ENCODE data around the gene B3GNT5. TPM values are rescaled to one million over a fixed set of nuclear protein-coding genes. Genes with fewer than 3 reads are reported as not detected.

Gene B3GNT5
- total and polyA plus RNA-seq, 2 experiments from 2014 or later, result 22.7 to 39.6 TPM

DNA sequence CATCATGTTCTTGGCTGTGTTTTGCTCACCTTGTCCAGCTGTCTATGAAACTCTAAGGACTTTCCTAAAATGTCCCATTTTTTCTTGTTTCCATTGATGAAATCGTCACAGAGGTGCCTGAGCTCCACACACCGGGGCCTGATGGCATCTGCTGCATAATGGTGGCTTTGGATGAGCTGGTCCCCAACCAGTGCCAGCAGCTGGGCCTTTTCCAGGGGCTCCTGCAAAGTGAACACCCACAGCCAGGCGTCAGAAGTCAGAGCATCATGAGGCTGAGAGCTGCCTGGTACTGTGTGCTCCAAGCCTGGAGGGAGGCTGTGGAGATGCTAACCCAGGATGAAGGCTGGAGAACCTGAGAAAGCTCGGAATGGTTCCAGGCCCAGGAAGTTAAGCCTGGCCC lies 46.9 kb downstream of the B3GNT5 start:
- WGBS (ENCODE audit: low lambda C conversion rate, missing lambda C conversion rate), result 98% methylated on average over 4 of the region's 4 CpGs
- no peak for TF ChIP-seq EZH2phosphoT487 (IDR thresholded peaks at IDR 0.05; ENCODE audit: low read depth, severe bottlenecking, unreplicated experiment)
- TF ChIP-seq, protein P1, sequence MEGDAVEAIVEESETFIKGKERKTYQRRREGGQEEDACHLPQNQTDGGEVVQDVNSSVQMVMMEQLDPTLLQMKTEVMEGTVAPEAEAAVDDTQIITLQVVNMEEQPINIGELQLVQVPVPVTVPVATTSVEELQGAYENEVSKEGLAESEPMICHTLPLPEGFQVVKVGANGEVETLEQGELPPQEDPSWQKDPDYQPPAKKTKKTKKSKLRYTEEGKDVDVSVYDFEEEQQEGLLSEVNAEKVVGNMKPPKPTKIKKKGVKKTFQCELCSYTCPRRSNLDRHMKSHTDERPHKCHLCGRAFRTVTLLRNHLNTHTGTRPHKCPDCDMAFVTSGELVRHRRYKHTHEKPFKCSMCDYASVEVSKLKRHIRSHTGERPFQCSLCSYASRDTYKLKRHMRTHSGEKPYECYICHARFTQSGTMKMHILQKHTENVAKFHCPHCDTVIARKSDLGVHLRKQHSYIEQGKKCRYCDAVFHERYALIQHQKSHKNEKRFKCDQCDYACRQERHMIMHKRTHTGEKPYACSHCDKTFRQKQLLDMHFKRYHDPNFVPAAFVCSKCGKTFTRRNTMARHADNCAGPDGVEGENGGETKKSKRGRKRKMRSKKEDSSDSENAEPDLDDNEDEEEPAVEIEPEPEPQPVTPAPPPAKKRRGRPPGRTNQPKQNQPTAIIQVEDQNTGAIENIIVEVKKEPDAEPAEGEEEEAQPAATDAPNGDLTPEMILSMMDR (IDR thresholded peaks at IDR 0.05; ENCODE audit: poor library complexity), result no peak
- no peak for TF ChIP-seq EZH2 (IDR thresholded peaks at IDR 0.05; ENCODE audit: borderline replicate concordance)

DNA sequence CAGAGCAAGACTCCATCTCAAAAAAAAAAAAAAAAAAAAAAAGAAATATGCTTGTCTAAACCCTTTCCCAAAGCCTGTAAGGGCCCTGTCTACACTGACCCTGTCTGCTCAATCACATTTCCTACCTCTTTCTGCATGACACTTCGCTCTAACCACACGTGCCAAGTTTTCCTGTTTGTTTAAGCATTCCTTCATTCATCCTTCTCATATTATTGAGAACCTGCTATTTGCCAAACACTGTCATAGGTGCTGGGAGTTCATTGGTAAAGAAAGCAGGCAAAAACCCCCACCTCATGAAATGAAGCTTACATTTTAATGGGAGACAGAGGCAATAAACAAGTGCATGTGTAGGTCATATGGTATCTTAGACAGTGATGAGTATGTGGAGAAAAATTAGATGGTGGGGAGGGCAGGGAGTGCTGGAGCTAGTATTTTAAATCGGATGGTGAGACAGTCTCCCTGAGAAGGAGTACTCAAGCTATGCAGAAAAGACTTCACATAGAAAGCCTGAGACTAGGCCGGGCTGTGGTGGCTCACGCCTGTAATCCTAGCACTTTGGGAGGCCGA lies 48.0 kb downstream of the B3GNT5 start:
- no peaks in the 10 kb centered on the region for H3K9me2 ChIP-seq (replicated peaks; ENCODE audit: insufficient read depth)
- H3K27ac ChIP-seq, result no peak overlapping the region
- no peaks in the 10 kb centered on the region for H4K20me1 ChIP-seq (ENCODE audit: insufficient read depth, poor library complexity, severe bottlenecking)
- no peaks in the 10 kb centered on the region for H3K9me3 ChIP-seq (ENCODE audit: low read depth)
- no peak overlapping the region for H3K4me3 ChIP-seq
- H3K27me3 ChIP-seq, result no peaks in the 10 kb centered on the region
- H2AFZ ChIP-seq, result no peak overlapping the region
- WGBS (ENCODE audit: low lambda C conversion rate, missing lambda C conversion rate), result 87% methylated on average over 6 of the region's 6 CpGs
- H3K4me1 ChIP-seq (ENCODE audit: insufficient read depth), result no peaks in the 10 kb centered on the region
- no peaks in the 10 kb centered on the region for H3K79me2 ChIP-seq
- DNase-seq (ENCODE audit: low spot score), result no peak
- H3K4me2 ChIP-seq, result no peak overlapping the region
- TF ChIP-seq EZH2phosphoT487 (IDR thresholded peaks at IDR 0.05; ENCODE audit: low read depth, severe bottlenecking, unreplicated experiment), result no peak
- TF ChIP-seq EZH2 (IDR thresholded peaks at IDR 0.05; ENCODE audit: borderline replicate concordance), result no peak
- TF ChIP-seq, protein P1 (IDR thresholded peaks at IDR 0.05; ENCODE audit: poor library complexity), result no peak
- no peaks in the 10 kb centered on the region for H3K36me3 ChIP-seq (replicated peaks; ENCODE audit: insufficient read depth, low read depth)

More for the DNA sequence above, 46.9 kb downstream of the B3GNT5 start:
- Histone ChIP-seq H3K27me3 (no peaks in the 10 kb centered on the region), H4K20me1 (ENCODE audit: insufficient read depth, poor library complexity, severe bottlenecking) (no peaks in the 10 kb centered on the region), H3K4me3 (no peak overlapping the region), H3K27ac (no peak overlapping the region), H3K36me3 (replicated peaks; ENCODE audit: insufficient read depth, low read depth) (no peaks in the 10 kb centered on the region), H3K79me2 (no peaks in the 10 kb centered on the region), H3K4me1 (ENCODE audit: insufficient read depth) (no peaks in the 10 kb centered on the region), H3K9me3 (ENCODE audit: low read depth) (no peaks in the 10 kb centered on the region), H3K9me2 (replicated peaks; ENCODE audit: insufficient read depth) (no peaks in the 10 kb centered on the region), H3K4me2 (no peak overlapping the region), H2AFZ (no peak overlapping the region)
- no peak for DNase-seq (ENCODE audit: low spot score)

DNA sequence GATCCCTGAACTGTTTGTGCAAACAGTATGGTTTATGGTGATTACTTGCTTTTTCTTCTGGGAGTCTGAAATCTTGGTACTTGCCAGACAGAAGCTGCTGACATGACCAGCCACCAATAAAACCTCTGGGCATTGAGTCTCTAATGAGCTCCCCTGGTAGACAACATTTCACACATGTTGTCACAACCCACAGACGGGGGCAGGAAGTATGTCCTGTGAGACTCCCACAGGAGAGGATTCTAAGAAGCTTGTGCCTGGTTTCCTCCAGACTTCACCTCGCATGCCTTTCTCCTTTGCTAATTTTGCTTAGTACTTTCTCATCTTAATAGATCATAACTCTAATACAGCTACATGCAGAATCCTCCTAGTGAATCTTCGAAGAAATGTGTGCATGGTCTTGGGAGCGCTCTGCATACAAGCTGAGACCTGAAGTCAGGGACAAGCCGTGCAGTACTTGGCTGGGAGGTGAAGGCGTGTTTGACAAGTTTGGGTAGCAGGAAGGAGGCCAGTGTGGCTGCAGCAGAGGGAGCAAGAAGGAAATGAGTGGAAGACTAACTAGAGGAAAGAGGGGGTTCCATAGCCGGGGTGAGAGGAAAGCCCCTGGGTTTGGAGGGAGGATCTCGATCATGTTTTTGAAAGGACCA lies 49.0 kb downstream of the B3GNT5 start:
- Histone ChIP-seq H3K36me3 (replicated peaks; ENCODE audit: insufficient read depth, low read depth) (no peaks in the 10 kb centered on the region), H3K79me2 (no peaks in the 10 kb centered on the region), H3K27me3 (no peaks in the 10 kb centered on the region), H3K4me1 (ENCODE audit: insufficient read depth) (peaks cover 6% of the 10 kb centered on the region), H3K9me3 (ENCODE audit: low read depth) (no peaks in the 10 kb centered on the region), H4K20me1 (ENCODE audit: insufficient read depth, poor library complexity, severe bottlenecking) (no peaks in the 10 kb centered on the region), H3K27ac (no peak overlapping the region), H2AFZ (no peak overlapping the region), H3K4me2 (no peak overlapping the region), H3K9me2 (replicated peaks; ENCODE audit: insufficient read depth) (no peaks in the 10 kb centered on the region), H3K4me3 (no peak overlapping the region)
- WGBS (ENCODE audit: low lambda C conversion rate, missing lambda C conversion rate), result 86% methylated on average over 7 of the region's 8 CpGs
- TF ChIP-seq, protein P1 (IDR thresholded peaks at IDR 0.05; ENCODE audit: poor library complexity), result no peak
- no peak for TF ChIP-seq EZH2 (IDR thresholded peaks at IDR 0.05; ENCODE audit: borderline replicate concordance)
- TF ChIP-seq EZH2phosphoT487 (IDR thresholded peaks at IDR 0.05; ENCODE audit: low read depth, severe bottlenecking, unreplicated experiment), result no peak
- DNase-seq (ENCODE audit: low spot score), result no peak

Measured in hepatocyte (in vitro differentiated cells).